PFSK-1 (cell line): ENCODE results near the gene LRMDA.

ENCODE experiments used
- FOXP2 ChIP-seq: optimal IDR thresholded peaks from 2 replicates; pipeline ENCODE3; 2011; ENCODE audit warnings: borderline replicate concordance, control low read depth, inconsistent platforms; ENCODE audit not compliant: insufficient read depth; ENCODE audit errors: extremely low read length, extremely low read depth
- POLR2AphosphoS5 ChIP-seq: IDR thresholded peaks from 2 replicates; pipeline ENCODE4 v1.6.1; 2012; ENCODE audit warnings: low read depth, mild to moderate bottlenecking, control low read depth, low read length, moderate library complexity
- REST ChIP-seq, 2 experiments: IDR thresholded peaks; 2 replicates each; pipeline versions ENCODE4 v1.6.1 to v1.8.0; 2011 to 2012; ENCODE audit warnings: low read depth in 2 of 2, low read length in 2 of 2, control low read depth in 1 of 2, inconsistent platforms in 1 of 2, mild to moderate bottlenecking in 1 of 2, moderate library complexity in 1 of 2; ENCODE audit not compliant: insufficient read depth in 1 of 2
- SIN3A ChIP-seq: IDR thresholded peaks from 2 replicates; pipeline ENCODE4 v1.6.1; 2012; ENCODE audit warnings: mild to moderate bottlenecking, low read length, moderate library complexity, borderline replicate concordance; ENCODE audit not compliant: insufficient read depth
- TAF1 ChIP-seq: IDR thresholded peaks from 2 replicates; pipeline ENCODE4 v1.6.1; 2012; ENCODE audit warnings: low read length, control low read depth, borderline replicate concordance; ENCODE audit not compliant: insufficient read depth

The LRMDA gene

GRCh38 chr10:75971402-75972211 is 540.2 kb downstream of the LRMDA start:
- TF ChIP-seq FOXP2 (no peak), TAF1 (no peak)

- no peak for TF ChIP-seq TAF1
- no peak for TF ChIP-seq FOXP2
- TF ChIP-seq SIN3A, result no peak
- TF ChIP-seq REST (IDR thresholded peaks at IDR 0.05; ENCODE audit: insufficient read depth in 1 of 2, low read depth in 2 of 2, low read length in 2 of 2), result no peak
- TF ChIP-seq POLR2AphosphoS5, result no peak
These were observed 541.3 kb downstream of the LRMDA start for GRCh38 chr10:75972491-75973276.

GRCh38 chr10:75974080-75974479 is 542.7 kb downstream of the LRMDA start:
- TF ChIP-seq POLR2AphosphoS5 (no peak), TAF1 (no peak), SIN3A (no peak), FOXP2 (no peak), REST (IDR thresholded peaks at IDR 0.05; ENCODE audit: insufficient read depth in 1 of 2, low read depth in 2 of 2, low read length in 2 of 2) (no peak)

- TF ChIP-seq POLR2AphosphoS5 (no peak), SIN3A (no peak), FOXP2 (no peak), TAF1 (no peak), REST (IDR thresholded peaks at IDR 0.05; ENCODE audit: insufficient read depth in 1 of 2, low read depth in 2 of 2, low read length in 2 of 2) (no peak)
These were observed 545.3 kb downstream of the LRMDA start for GRCh38 chr10:75976681-75977080.

GRCh38 chr10:75977139-75977538 is 545.7 kb downstream of the LRMDA start:
- TF ChIP-seq REST (IDR thresholded peaks at IDR 0.05; ENCODE audit: insufficient read depth in 1 of 2, low read depth in 2 of 2, low read length in 2 of 2), result no peak
- TF ChIP-seq SIN3A, result no peak
- no peak for TF ChIP-seq POLR2AphosphoS5
- no peak for TF ChIP-seq TAF1
- no peak for TF ChIP-seq FOXP2
